Immature natural killer cell (primary cell): ENCODE measurements around the gene MCU. TPM values are rescaled to one million over a fixed set of nuclear protein-coding genes. Genes with fewer than 3 reads are reported as not detected.
"Not testable (repeated sequence)": the region's sequence is repeated elsewhere in the genome, so short reads cannot be mapped to it uniquely, and the experiment has no call there.

Source experiments
- DNase-seq, 3 donors: peaks; one replicate each; pipeline ENCODE4 v3.0.0; 2022; ENCODE audit warnings: mixed read lengths in 1 of 3
- H3K27ac Mint-ChIP-seq, 6 donors: one replicate each; pipeline ENCODE4 v1.8.0; 2020; ENCODE audit warnings: mixed read lengths in 6 of 6, mild to moderate bottlenecking in 5 of 6, inconsistent platforms in 4 of 6, moderate library complexity in 3 of 6
- H3K27me3 Mint-ChIP-seq, 3 donors: one replicate each; pipeline ENCODE4 v1.8.0; 2020 to 2021; ENCODE audit warnings: low read depth in 3 of 3, mild to moderate bottlenecking in 3 of 3, mixed read lengths in 3 of 3, moderate library complexity in 3 of 3, inconsistent platforms in 1 of 3
- H3K36me3 Mint-ChIP-seq, 3 donors: one replicate each; pipeline ENCODE4 v1.8.0; 2020; ENCODE audit warnings: mixed read lengths in 3 of 3, inconsistent platforms in 2 of 3, mild to moderate bottlenecking in 2 of 3
- H3K4me1 Mint-ChIP-seq, 2 donors: one replicate each; pipeline ENCODE4 v1.8.0; 2020; ENCODE audit warnings: inconsistent platforms in 2 of 2, mild to moderate bottlenecking in 2 of 2, mixed read lengths in 2 of 2, moderate library complexity in 1 of 2
- H3K4me3 Mint-ChIP-seq, 5 donors: one replicate each; pipeline ENCODE4 v1.8.0; 2020; ENCODE audit warnings: mild to moderate bottlenecking in 5 of 5, mixed read lengths in 5 of 5, inconsistent platforms in 3 of 5, moderate library complexity in 3 of 5
- H3K9me3 Mint-ChIP-seq, 6 donors: one replicate each; pipeline ENCODE4 v1.8.0; 2020; ENCODE audit warnings: mild to moderate bottlenecking in 6 of 6, mixed read lengths in 6 of 6, inconsistent platforms in 4 of 6, moderate library complexity in 3 of 6
- polyA plus RNA-seq, 3 donors: library from polyadenylated mRNA; unstranded; fragments of 300-500 nt; fragmentation: Illumina TruSeq; gene quantifications; one replicate each; pipeline ENCODE4 v1.2.3, GENCODE V29; 2021

MCU gene
- polyA plus RNA-seq, 3 donors from 2014 or later, result 9.2 to 11.6 (median 11.5) TPM

- Mint-ChIP-seq H3K4me3 (peak overlapping the region; percentile 83 to 93 (median 91)), H3K9me3 (no peaks in the 10 kb centered on the region), H3K27me3 (peaks cover 0 to 6% (median 0%) of the 10 kb centered on the region in 3 donors), H3K36me3 (no peaks in the 10 kb centered on the region), H3K4me1 (peaks cover 21 to 28% of the 10 kb centered on the region in 2 donors), H3K27ac (peak overlapping the region; percentile 68 to 77 (median 70))
- peak in 1 of 3 donors; percentile 35 for DNase-seq
Observed at GRCh38 chr10:72692994-72693781, 1.2 kb downstream of the MCU start.

DNA sequence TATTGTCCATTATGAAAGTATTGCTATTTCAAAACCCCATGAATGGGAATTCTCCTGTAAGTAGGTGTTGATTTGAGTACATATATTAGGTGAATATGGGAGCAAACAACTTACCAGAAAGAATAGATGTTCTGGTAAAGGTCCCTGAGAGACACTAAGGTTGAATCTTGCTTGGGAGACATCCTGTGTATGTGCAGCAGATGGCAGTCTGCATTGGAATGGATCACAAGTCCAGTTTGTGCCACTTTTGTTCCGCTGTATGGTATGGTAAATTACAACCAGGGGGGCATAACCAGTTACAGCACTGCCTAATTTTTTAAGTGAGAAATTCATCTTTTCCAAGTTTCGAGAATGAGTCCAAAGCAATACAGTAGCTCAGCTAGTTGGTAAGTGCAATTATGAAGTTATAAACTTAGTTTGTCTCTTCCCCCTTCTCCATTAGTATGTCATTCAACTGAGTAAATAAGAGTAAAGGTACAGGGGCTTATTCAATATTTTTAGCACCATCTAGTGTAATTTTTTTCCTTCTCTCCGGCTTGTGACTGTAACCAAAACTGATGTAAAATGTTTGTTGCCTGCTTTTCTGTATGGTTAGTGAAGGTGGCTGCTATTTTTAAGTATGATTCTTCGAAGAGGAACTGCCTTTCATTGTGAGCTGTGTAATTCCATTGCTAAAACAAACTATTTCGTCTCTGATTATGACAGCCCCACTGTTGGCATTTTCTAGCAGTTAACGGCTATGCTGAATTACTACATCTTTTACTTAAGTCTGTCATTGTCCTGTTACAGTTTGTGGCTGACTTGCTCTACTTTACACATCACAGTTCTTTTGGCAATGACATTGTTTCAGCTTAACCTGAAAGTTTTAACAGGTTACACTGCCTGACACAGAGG, 2.8 kb downstream of the MCU start:
- Mint-ChIP-seq H3K4me3 (no peak overlapping the region), H3K9me3 (no peaks in the 10 kb centered on the region), H3K36me3 (no peaks in the 10 kb centered on the region), H3K4me1 (peaks cover 21 to 28% of the 10 kb centered on the region in 2 donors), H3K27me3 (peaks cover 0 to 6% (median 0%) of the 10 kb centered on the region in 3 donors), H3K27ac (no peak overlapping the region)
- no peak for DNase-seq

GRCh38 chr10:72695496-72695895, 3.6 kb downstream of the MCU start:
- Mint-ChIP-seq H3K4me1 (peaks cover 21 to 28% of the 10 kb centered on the region in 2 donors), H3K9me3 (no peaks in the 10 kb centered on the region), H3K4me3 (no peak overlapping the region), H3K27me3 (peaks cover 0 to 2% (median 0%) of the 10 kb centered on the region in 3 donors), H3K27ac (no peak overlapping the region), H3K36me3 (no peaks in the 10 kb centered on the region)
- DNase-seq, result no peak

DNA sequence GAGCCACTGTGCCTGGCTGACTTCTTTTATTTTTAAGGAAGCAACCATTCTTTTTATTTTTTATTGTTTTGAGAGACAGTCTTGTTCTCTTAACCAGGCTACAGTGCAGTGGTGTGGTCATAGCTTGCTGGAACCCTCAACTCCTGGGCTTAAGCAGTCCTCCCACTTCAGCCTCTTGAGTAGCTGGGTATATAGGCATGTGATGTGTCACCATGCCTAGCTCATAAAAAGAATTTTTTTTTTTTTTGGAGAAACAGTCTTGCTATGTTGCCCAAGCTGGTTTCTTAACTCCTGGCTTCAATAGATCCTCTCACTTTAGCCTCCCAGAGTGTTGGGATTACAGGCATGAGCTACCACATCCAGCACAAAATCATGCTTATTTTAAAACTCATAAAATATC, 5.8 kb downstream of the MCU start:
- Mint-ChIP-seq H3K36me3 (no peaks in the 10 kb centered on the region), H3K4me1 (peaks cover 20 to 25% of the 10 kb centered on the region in 2 donors), H3K27me3 (peaks cover 0 to 2% (median 0%) of the 10 kb centered on the region in 3 donors), H3K9me3 (no peaks in the 10 kb centered on the region), H3K4me3 (no peak overlapping the region), H3K27ac (no peak overlapping the region)
- DNase-seq, result no peak

GRCh38 chr10:72702465-72702864, 10.5 kb downstream of the MCU start:
- Mint-ChIP-seq H3K27ac (peak overlapping the region in 2 of 6 donors; percentile 28 to 41), H3K4me1 (peaks cover 16 to 20% of the 10 kb centered on the region in 2 donors)
- not testable (repeated sequence) for H3K4me3 Mint-ChIP-seq, DNase-seq, H3K27me3 Mint-ChIP-seq, H3K36me3 Mint-ChIP-seq, H3K9me3 Mint-ChIP-seq

DNA sequence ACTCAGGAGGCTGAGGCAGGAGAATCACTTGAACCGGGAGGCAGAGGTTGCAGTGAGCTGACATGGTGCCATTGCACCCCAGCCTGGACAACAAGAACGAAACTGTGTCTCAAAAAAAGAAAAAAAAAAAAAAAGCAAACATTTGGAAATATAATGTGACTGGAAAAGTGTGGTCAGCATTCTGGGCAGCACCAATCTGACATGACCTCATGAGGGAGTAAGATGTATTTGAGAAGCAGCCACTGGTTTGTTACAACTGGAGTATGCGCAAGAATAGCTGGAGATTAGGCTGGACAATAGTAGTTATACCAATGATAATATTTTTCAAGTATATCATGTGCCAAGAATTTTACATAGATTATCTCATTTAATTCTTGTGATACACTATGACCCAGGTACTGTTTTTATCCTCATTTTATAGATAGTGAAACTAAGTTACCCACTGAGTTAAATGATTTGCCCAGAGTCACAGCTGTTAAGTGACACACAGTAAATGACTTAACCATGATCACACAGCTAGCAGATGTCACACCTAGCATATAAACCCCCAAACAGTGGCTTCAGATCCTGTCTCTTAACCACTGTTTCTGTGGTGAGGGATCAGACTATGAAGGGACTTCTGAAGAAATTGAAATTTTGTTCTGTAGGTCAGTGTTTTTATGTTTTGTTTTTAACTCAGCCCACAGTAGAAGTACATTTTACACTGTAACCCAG, 11.1 kb downstream of the MCU start:
- Mint-ChIP-seq H3K27ac (peak overlapping the region in 3 of 6 donors; percentile 10 to 67 (median 41)), H3K36me3 (no peaks in the 10 kb centered on the region)

DNA sequence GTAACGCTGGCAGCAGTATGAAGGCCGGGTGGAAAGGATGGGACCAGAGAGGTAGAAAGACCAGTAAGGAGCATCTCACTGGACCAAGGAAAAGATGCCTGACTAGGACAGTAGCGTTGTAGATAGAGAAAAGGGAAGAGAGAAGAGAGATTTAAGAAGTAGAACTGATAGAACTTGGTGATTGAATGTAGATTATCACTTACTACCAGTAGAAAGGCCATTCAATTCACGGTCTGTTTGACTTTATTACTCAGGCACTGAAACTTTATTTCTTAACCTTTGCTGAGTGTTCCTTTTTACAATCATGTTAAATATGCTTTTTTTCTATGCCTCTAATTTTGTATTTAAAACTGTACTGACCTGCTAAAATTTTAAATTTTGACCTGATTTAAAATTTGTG, 12.2 kb downstream of the MCU start:
- Mint-ChIP-seq H3K4me1 (peaks cover 18 to 20% of the 10 kb centered on the region in 2 donors), H3K36me3 (no peaks in the 10 kb centered on the region), H3K27ac (peak overlapping the region in 2 of 6 donors; percentile 4 to 26), H3K27me3 (peaks cover 0 to 3% (median 0%) of the 10 kb centered on the region in 3 donors), H3K4me3 (no peak overlapping the region), H3K9me3 (no peaks in the 10 kb centered on the region)
- no peak for DNase-seq

More for the DNA sequence above, 11.1 kb downstream of the MCU start:
- peaks cover 0 to 2% (median 0%) of the 10 kb centered on the region in 3 donors for H3K27me3 Mint-ChIP-seq
- H3K4me1 Mint-ChIP-seq, result peaks cover 17 to 20% of the 10 kb centered on the region in 2 donors
- peak in 2 of 3 donors; percentile 9 to 27 for DNase-seq
- no peak overlapping the region for H3K4me3 Mint-ChIP-seq
- H3K9me3 Mint-ChIP-seq, result no peaks in the 10 kb centered on the region

GRCh38 chr10:72709041-72709440, 17.1 kb downstream of the MCU start:
- no peaks in the 10 kb centered on the region for H3K36me3 Mint-ChIP-seq
- H3K27ac Mint-ChIP-seq, result no peak overlapping the region
- no peak overlapping the region for H3K4me3 Mint-ChIP-seq
- DNase-seq, result no peak
- H3K9me3 Mint-ChIP-seq, result no peaks in the 10 kb centered on the region
- peaks cover 2 to 8% of the 10 kb centered on the region in 2 donors for H3K4me1 Mint-ChIP-seq
- H3K27me3 Mint-ChIP-seq, result peaks cover 0 to 2% (median 0%) of the 10 kb centered on the region in 3 donors

GRCh38 chr10:72712136-72712535, 20.2 kb downstream of the MCU start:
- H3K4me1 Mint-ChIP-seq, result peaks cover 2 to 6% of the 10 kb centered on the region in 2 donors
- no peak overlapping the region for H3K4me3 Mint-ChIP-seq
- H3K9me3 Mint-ChIP-seq, result no peaks in the 10 kb centered on the region
- no peak overlapping the region for H3K27ac Mint-ChIP-seq
- peaks cover 0 to 10% (median 4%) of the 10 kb centered on the region in 3 donors for H3K36me3 Mint-ChIP-seq
- DNase-seq, result no peak
- peaks cover 0 to 2% (median 0%) of the 10 kb centered on the region in 3 donors for H3K27me3 Mint-ChIP-seq

DNA sequence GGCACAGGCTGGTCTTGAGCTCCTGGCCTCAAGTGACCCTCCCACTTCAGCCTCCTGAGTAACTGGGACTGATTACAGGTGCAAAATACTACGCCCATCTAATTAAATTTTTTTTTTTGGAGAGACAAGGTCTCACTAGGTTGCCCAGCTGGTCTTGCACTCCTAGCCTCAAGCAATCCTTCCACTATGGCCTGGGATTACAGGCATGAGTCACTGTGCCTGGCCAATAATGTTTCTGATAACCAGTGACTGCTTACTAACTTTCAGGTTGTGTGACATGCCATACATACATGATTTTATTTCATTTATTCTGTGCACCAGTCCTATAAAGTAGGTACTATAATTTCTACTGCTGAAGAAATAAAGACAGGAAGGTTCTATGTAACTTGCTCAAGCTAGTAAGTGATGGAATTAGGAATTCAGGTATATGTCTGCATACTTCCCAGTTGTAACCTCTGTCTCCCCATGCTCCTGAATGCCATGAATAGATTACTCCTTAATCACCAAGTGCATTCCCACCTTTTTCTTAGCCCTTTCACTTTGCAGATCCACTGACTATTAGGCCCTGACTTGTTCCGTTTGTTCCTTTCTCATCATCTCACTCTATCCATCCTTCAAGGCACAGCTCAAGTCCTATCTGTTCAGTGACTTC, 28.1 kb downstream of the MCU start:
- H3K27ac Mint-ChIP-seq, result no peak overlapping the region
- DNase-seq, result no peak
- H3K36me3 Mint-ChIP-seq, result peaks cover 0 to 10% (median 7%) of the 10 kb centered on the region in 3 donors
- H3K4me3 Mint-ChIP-seq, result no peak overlapping the region
- H3K4me1 Mint-ChIP-seq, result no peaks in the 10 kb centered on the region
- no peaks in the 10 kb centered on the region for H3K27me3 Mint-ChIP-seq
- H3K9me3 Mint-ChIP-seq, result no peaks in the 10 kb centered on the region

DNA sequence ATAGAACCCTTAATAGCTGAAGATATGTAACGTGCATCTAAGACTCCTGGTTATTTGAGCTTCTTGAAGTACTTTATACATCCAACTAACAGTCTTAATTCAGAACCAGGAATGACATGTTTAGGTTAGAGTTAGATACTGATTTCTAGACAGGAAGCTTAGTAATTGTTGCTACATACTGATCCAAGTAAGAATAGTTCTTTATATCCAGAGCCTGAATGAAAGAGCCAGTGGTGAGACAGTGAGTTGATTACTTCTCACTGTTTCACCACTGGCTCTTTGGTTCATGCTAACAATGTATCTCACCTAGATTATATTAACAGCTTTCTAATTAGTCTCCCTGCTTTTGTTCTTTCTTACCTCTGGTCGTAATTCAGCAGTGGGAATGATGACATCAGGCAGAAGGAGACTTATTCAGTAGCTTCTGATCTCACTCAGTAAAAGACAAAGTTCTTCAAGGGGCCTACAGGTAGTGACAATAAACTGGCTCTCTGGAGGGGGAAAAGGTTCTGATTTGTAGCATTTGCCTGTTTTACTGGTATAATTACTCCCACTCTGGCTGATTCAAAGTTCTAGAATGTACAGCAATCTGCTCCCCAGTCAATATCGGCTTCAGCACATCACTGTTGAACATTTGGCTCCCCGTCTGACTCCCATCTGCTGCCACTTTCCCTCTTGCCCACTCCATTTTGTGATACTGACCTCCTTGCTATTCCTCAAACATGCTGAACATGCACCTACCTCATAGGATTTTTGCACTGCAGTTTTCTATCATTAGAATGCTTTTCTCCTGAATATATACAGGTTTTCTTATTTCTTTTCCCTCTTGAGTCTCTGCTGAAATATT, 29.1 kb downstream of the MCU start:
- H3K4me3 Mint-ChIP-seq, result no peak overlapping the region
- H3K36me3 Mint-ChIP-seq, result peaks cover 0 to 7% (median 5%) of the 10 kb centered on the region in 3 donors
- DNase-seq, result no peak
- no peak overlapping the region for H3K27ac Mint-ChIP-seq
- H3K4me1 Mint-ChIP-seq, result no peaks in the 10 kb centered on the region
- no peaks in the 10 kb centered on the region for H3K9me3 Mint-ChIP-seq
- H3K27me3 Mint-ChIP-seq, result peaks cover 0 to under 1% (median 0%) of the 10 kb centered on the region in 3 donors

DNA sequence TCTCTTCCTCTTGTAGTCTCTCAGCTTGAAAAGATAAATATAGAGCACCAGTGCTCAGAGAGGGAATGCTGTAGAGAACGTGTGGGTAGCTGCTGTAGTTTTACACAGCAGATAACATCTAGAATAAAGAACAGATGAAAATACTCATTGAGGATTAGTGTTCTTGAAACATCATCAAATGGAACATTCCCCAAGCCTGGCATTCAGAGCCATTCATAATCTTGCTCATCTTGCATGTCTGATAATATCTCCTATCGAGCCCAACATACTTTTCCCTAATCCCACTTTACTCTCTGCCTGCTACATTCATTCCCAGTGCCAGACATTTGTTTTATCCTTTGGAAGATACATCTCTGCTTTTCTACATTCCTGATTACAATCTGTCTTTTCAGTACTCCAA, 35.2 kb downstream of the MCU start:
- no peak overlapping the region for H3K4me3 Mint-ChIP-seq
- H3K4me1 Mint-ChIP-seq, result no peaks in the 10 kb centered on the region
- no peak overlapping the region for H3K27ac Mint-ChIP-seq
- H3K9me3 Mint-ChIP-seq, result no peaks in the 10 kb centered on the region
- no peak for DNase-seq
- H3K27me3 Mint-ChIP-seq, result peaks cover 0 to 2% (median 0%) of the 10 kb centered on the region in 3 donors
- H3K36me3 Mint-ChIP-seq, result no peaks in the 10 kb centered on the region
